Naive thymus-derived CD4-positive, alpha-beta T cell (primary cell): ENCODE results near the gene MAST1. TPM values are rescaled to one million over a fixed set of nuclear protein-coding genes. Genes with fewer than 3 reads are reported as not detected.
"Not testable (repeated sequence)": the region's sequence is repeated elsewhere in the genome, so short reads cannot be mapped to it uniquely, and the experiment has no call there.

ENCODE experiments used
- ATAC-seq: fragments of 150-1000 bp; cut with Tn5 transposase; 2 replicates; pipeline ENCODE4 v1.10.0; 2021; ENCODE audit warnings: mild to moderate bottlenecking, moderate library complexity
- CTCF ChIA-PET: fragments of 350-600 bp; sonication (Branson Sonifier 250); formaldehyde crosslinking; loops from one replicate; lab custom pipeline; 2021; ENCODE audit warnings: antibody characterized with exemption; lab: Charles Lee
- POLR2A ChIA-PET: fragments of 350-600 bp; sonication (Branson Sonifier 250); formaldehyde crosslinking; loops from one replicate; lab custom pipeline; 2021; ENCODE audit warnings: antibody characterized with exemption, inconsistent platforms; lab: Charles Lee
- DNase-seq, 9 donors: peaks; one replicate each; pipeline versions ENCODE4 v3.0.0 to v3.0.0-alpha.2; 2020 to 2022; ENCODE audit warnings: mixed read lengths in 1 of 9
- H3K27ac ChIP-seq: one replicate; pipeline ENCODE4 v1.7.0; 2013; ENCODE audit warnings: mild to moderate bottlenecking, low read depth, low read length, moderate library complexity
- H3K27me3 ChIP-seq, 2 donors: one replicate each; pipeline ENCODE4 v1.7.0; 2013; ENCODE audit warnings: low read length in 2 of 2, mild to moderate bottlenecking in 2 of 2, moderate library complexity in 2 of 2; ENCODE audit not compliant: control insufficient read depth in 2 of 2, insufficient read depth in 2 of 2
- H3K36me3 ChIP-seq, 3 experiments: 1 replicate in 2 of 3; 2 replicates in 1 of 3; pipeline ENCODE4 v1.7.0; 2013; ENCODE audit warnings: low read length in 3 of 3, mild to moderate bottlenecking in 3 of 3, moderate library complexity in 1 of 3; ENCODE audit not compliant: insufficient read depth in 3 of 3, control insufficient read depth in 2 of 3
- H3K4me1 ChIP-seq, 2 donors: one replicate each; pipeline ENCODE4 v1.7.0; 2013; ENCODE audit warnings: low read length in 2 of 2, mild to moderate bottlenecking in 2 of 2, moderate library complexity in 1 of 2; ENCODE audit not compliant: control insufficient read depth in 2 of 2, insufficient read depth in 2 of 2
- H3K4me3 ChIP-seq: 2 replicates; pipeline ENCODE4 v1.7.0; 2013; ENCODE audit warnings: mild to moderate bottlenecking, low read length
- H3K9me3 ChIP-seq, 3 experiments: 1 replicate in 2 of 3; 2 replicates in 1 of 3; pipeline ENCODE4 v1.7.0; 2013; ENCODE audit warnings: low read length in 3 of 3; ENCODE audit not compliant: control insufficient read depth in 2 of 3
- H3K27ac Mint-ChIP-seq, 9 donors: one replicate each; pipeline ENCODE4 v1.8.0; 2020 to 2022; ENCODE audit warnings: mixed read lengths in 9 of 9, mild to moderate bottlenecking in 8 of 9, moderate library complexity in 5 of 9, inconsistent platforms in 2 of 9
- H3K27me3 Mint-ChIP-seq, 5 donors: one replicate each; pipeline ENCODE4 v1.8.0; 2021 to 2022; ENCODE audit warnings: mixed read lengths in 5 of 5, mild to moderate bottlenecking in 1 of 5
- H3K36me3 Mint-ChIP-seq, 5 donors: one replicate each; pipeline ENCODE4 v1.8.0; 2020 to 2022; ENCODE audit warnings: mixed read lengths in 5 of 5, mild to moderate bottlenecking in 3 of 5, inconsistent platforms in 1 of 5
- H3K4me1 Mint-ChIP-seq, 7 donors: one replicate each; pipeline ENCODE4 v1.8.0; 2020 to 2022; ENCODE audit warnings: mixed read lengths in 7 of 7, mild to moderate bottlenecking in 3 of 7, inconsistent platforms in 1 of 7
- H3K4me3 Mint-ChIP-seq, 10 donors: one replicate each; pipeline ENCODE4 v1.8.0; 2020 to 2022; ENCODE audit warnings: mild to moderate bottlenecking in 10 of 10, mixed read lengths in 10 of 10, moderate library complexity in 6 of 10, inconsistent platforms in 2 of 10
- H3K9me3 Mint-ChIP-seq, 11 donors: one replicate each; pipeline ENCODE4 v1.8.0; 2020 to 2022; ENCODE audit warnings: mixed read lengths in 11 of 11, mild to moderate bottlenecking in 4 of 11, inconsistent platforms in 1 of 11, moderate library complexity in 1 of 11
- intact Hi-C, 2 donors: fragments of 100-400 bp; cut with micrococcal nuclease; formaldehyde crosslinking; loops; one replicate each; pipeline ENCODE4 v1.15.1; 2023
- polyA plus RNA-seq, 2 donors: library from polyadenylated mRNA; unstranded; fragments of 300-500 nt; fragmentation: Illumina TruSeq; gene quantifications; one replicate each; pipeline ENCODE4 v1.2.3, GENCODE V29; 2021
- total RNA-seq, 6 experiments: library from RNA in 5 of 6; stranded (reverse) in 5 of 6; gene quantifications; 1 replicate in 5 of 6; 2 replicates in 1 of 6; pipeline ENCODE4 v1.2.3 and lab custom pipeline; 2021 to 2026

Gene MAST1
- total and polyA plus RNA-seq, 7 experiments from 2014 or later, result 0.51 to 3.5 (median 0.77) TPM; not detected in 1

- Histone ChIP-seq H3K4me3 (peak overlapping the region; percentile 73), H3K36me3 (no peaks in the 10 kb centered on the region), H3K27me3 (no peaks in the 10 kb centered on the region), H3K9me3 (peaks cover 0 to 7% (median 0%) of the 10 kb centered on the region in 3 experiments), H3K4me1 (peaks cover 0 to 12% of the 10 kb centered on the region in 2 donors), H3K27ac (peak overlapping the region; percentile 57)
- no peak for DNase-seq
- Mint-ChIP-seq H3K36me3 (peaks cover 0 to 4% (median under 1%) of the 10 kb centered on the region in 5 donors), H3K27ac (peak overlapping the region in 4 of 9 donors; percentile 19 to 63 (median 36)), H3K9me3 (peaks cover 0 to 13% (median 2%) of the 10 kb centered on the region in 11 donors), H3K27me3 (peaks cover 0 to 6% (median 0%) of the 10 kb centered on the region in 5 donors), H3K4me1 (peaks cover 12 to 38% (median 30%) of the 10 kb centered on the region in 7 donors), H3K4me3 (peak overlapping the region; percentile 5 to 91 (median 58))
- CTCF ChIA-PET, result interaction anchor here (0.6 to 5.9 kb wide), 13 partner anchors 27 to 747 kb away, joined by 3 to 42 read pairs (median 3); partner anchors contain the start of genes CALR and SYCE2
- POLR2A ChIA-PET, result interaction anchor here (0.6 to 1.5 kb wide), 10 partner anchors 13 to 80 kb away, joined by 3 to 9 read pairs (median 4); partner anchors contain the start of gene SYCE2
- intact Hi-C loops, result loop anchor here (1.0 to 10.0 kb wide), 7 partner anchors 33 to 209 kb away; partner anchors contain the start of genes CALR (in 1 of the 2), FARSA (in 1 of the 2), RAD23A (in 1 of the 2) and SYCE2 (in 1 of the 2)
- ATAC-seq, result no peak
Observed at GRCh38 chr19:12885749-12886650, 47.7 kb downstream of the MAST1 start.

- H3K27ac Mint-ChIP-seq, result peak overlapping the region in 4 of 9 donors; percentile 19 to 63 (median 36)
- ChIA-PET POLR2A (interaction anchor here (0.6 to 1.4 kb wide), 2 partner anchors 14 to 33 kb away, joined by 3 to 4 read pairs; partner anchors contain the start of gene SYCE2), CTCF (interaction anchor here (0.6 to 5.9 kb wide), 3 partner anchors 79 to 746 kb away, joined by 3 to 42 read pairs (median 3); no protein-coding TSS in a partner anchor)
- H3K9me3 Mint-ChIP-seq, result peaks cover 0 to 10% (median 2%) of the 10 kb centered on the region in 11 donors
- DNase-seq (no peak), ATAC-seq (no peak)
- Histone ChIP-seq H3K4me1 (peaks cover under 1 to 15% of the 10 kb centered on the region in 2 donors), H3K27ac (no peak overlapping the region), H3K9me3 (peaks cover 0 to 7% (median 0%) of the 10 kb centered on the region in 3 experiments), H3K27me3 (no peaks in the 10 kb centered on the region), H3K36me3 (no peaks in the 10 kb centered on the region), H3K4me3 (no peak overlapping the region)
- intact Hi-C loops, result loop anchor here in 1 of 2 donors (10.0 kb wide), 1 partner anchor 208 kb away; no protein-coding TSS in a partner anchor
- peaks cover 0 to 5% (median 3%) of the 10 kb centered on the region in 5 donors for H3K36me3 Mint-ChIP-seq
- peaks cover 0 to 6% (median 0%) of the 10 kb centered on the region in 5 donors for H3K27me3 Mint-ChIP-seq
- H3K4me1 Mint-ChIP-seq, result peaks cover 16 to 44% (median 31%) of the 10 kb centered on the region in 7 donors
- H3K4me3 Mint-ChIP-seq, result peak overlapping the region; percentile 5 to 81 (median 58)
Observed at GRCh38 chr19:12886651-12886968, 48.3 kb downstream of the MAST1 start.

- peak within 1 kb of the TSS; percentile 5 to 81 (median 58) for H3K4me3 Mint-ChIP-seq
- ChIA-PET POLR2A (interaction anchor here (1.4 to 1.5 kb wide), 2 partner anchors 14 to 150 kb away, joined by 3 to 4 read pairs; partner anchors contain the start of gene GET3), CTCF (interaction anchor here (0.6 to 5.9 kb wide), 3 partner anchors 26 to 247 kb away, joined by 3 to 42 read pairs (median 3); no protein-coding TSS in a partner anchor)
- Histone ChIP-seq H3K27ac (peak within 1 kb of the TSS; percentile 57), H3K4me3 (no peak within 1 kb of the TSS), H3K4me1 (peaks cover 5 to 21% of the 10 kb centered on the region in 2 donors), H3K9me3 (peaks cover 0 to 7% (median 0%) of the 10 kb centered on the region in 3 experiments), H3K36me3 (no peaks in the 10 kb centered on the region), H3K27me3 (no peaks in the 10 kb centered on the region)
- DNase-seq, result no peak
- peaks cover 0 to 9% (median 2%) of the 10 kb centered on the region in 11 donors for H3K9me3 Mint-ChIP-seq
- peaks cover 0 to 6% (median 3%) of the 10 kb centered on the region in 5 donors for H3K36me3 Mint-ChIP-seq
- intact Hi-C loops, result loop anchor here in 1 of 2 donors (10.0 kb wide), 1 partner anchor 208 kb away; no protein-coding TSS in a partner anchor
- peak within 1 kb of the TSS in 4 of 9 donors; percentile 19 to 63 (median 36) for H3K27ac Mint-ChIP-seq
- no peak for ATAC-seq
- H3K27me3 Mint-ChIP-seq, result peaks cover 0 to 6% (median 0%) of the 10 kb centered on the region in 5 donors
- H3K4me1 Mint-ChIP-seq, result peaks cover 16 to 46% (median 36%) of the 10 kb centered on the region in 7 donors
Observed at GRCh38 chr19:12886969-12887747, 48.8 kb downstream of the MAST1 start, which contains the start of gene KLF1. KLF1 (minus strand) TSS chr19:12887201; CDS start chr19:12887140, 61 bp downstream.

GRCh38 chr19:12888006-12888603 lies 49.8 kb downstream of the MAST1 start:
- Mint-ChIP-seq H3K27ac (no peak overlapping the region), H3K9me3 (peaks cover 0 to 9% (median 2%) of the 10 kb centered on the region in 11 donors), H3K27me3 (peaks cover 0 to 6% (median 0%) of the 10 kb centered on the region in 5 donors), H3K4me3 (peak overlapping the region in 1 of 10 donors; percentile 23), H3K36me3 (peaks cover 0 to 6% (median 3%) of the 10 kb centered on the region in 5 donors), H3K4me1 (peaks cover 16 to 45% (median 35%) of the 10 kb centered on the region in 7 donors)
- Histone ChIP-seq H3K27ac (no peak overlapping the region), H3K4me1 (peaks cover 5 to 22% of the 10 kb centered on the region in 2 donors), H3K27me3 (no peaks in the 10 kb centered on the region), H3K9me3 (peaks cover 0 to 7% (median 0%) of the 10 kb centered on the region in 3 experiments), H3K4me3 (no peak overlapping the region), H3K36me3 (peaks cover 0 to under 1% (median 0%) of the 10 kb centered on the region in 3 experiments)
- ChIA-PET POLR2A (interaction anchor here (1.5 kb wide), 1 partner anchor 151 kb away, joined by 3 read pairs; the partner anchor contains the start of gene GET3), CTCF (interaction anchor here (0.6 to 5.9 kb wide), 4 partner anchors 11 to 77 kb away, joined by 3 to 42 read pairs (median 3); no protein-coding TSS in a partner anchor)
- intact Hi-C loops, result loop anchor here in 1 of 2 donors (10.0 kb wide), 1 partner anchor 207 kb away; no protein-coding TSS in a partner anchor
- DNase-seq (no peak), ATAC-seq (no peak)

- not testable (repeated sequence) for DNase-seq, H3K9me3 ChIP-seq, ATAC-seq, H3K27me3 ChIP-seq, H3K9me3 Mint-ChIP-seq, H3K27me3 Mint-ChIP-seq
- ChIA-PET CTCF (interaction anchor here (0.6 to 2.3 kb wide), 14 partner anchors 9 to 77 kb away, joined by 3 to 21 read pairs (median 4); partner anchors contain the start of genes CALR, DNASE2 and SYCE2), POLR2A (interaction anchor here (0.7 to 4.3 kb wide), 26 partner anchors 9 to 918 kb away, joined by 3 to 46 read pairs (median 6); partner anchors contain the start of genes CALR, DNASE2, FARSA and GADD45GIP1)
- Mint-ChIP-seq H3K27ac (peak overlapping the region; percentile 94 to 99 (median 98)), H3K36me3 (peaks cover 5 to 17% (median 16%) of the 10 kb centered on the region in 5 donors), H3K4me3 (peak overlapping the region; percentile 91 to 100 (median 99)), H3K4me1 (peaks cover 17 to 41% (median 30%) of the 10 kb centered on the region in 7 donors)
- Histone ChIP-seq H3K36me3 (peaks cover 0 to 23% (median 0%) of the 10 kb centered on the region in 3 experiments), H3K4me3 (peak overlapping the region; percentile 87), H3K27ac (peak overlapping the region; percentile 83), H3K4me1 (peaks cover 5 to 15% of the 10 kb centered on the region in 2 donors)
- intact Hi-C loops, result loop anchor here (1.0 to 2.0 kb wide), 6 partner anchors 9 to 226 kb away; partner anchors contain the start of genes GADD45GIP1 (in 2 of the 2), TRMT1 (in 2 of the 2), DNASE2 (in 1 of the 2) and HOOK2 (in 1 of the 2)
Observed at GRCh38 chr19:12890299-12890786, 52.0 kb downstream of the MAST1 start.
